GM18951 (cell line): ENCODE data around the gene CEBPE.

Experiments used
- POLR2A ChIP-seq: IDR thresholded peaks from 4 replicates; pipeline ENCODE4 v1.6.1; 2011; ENCODE audit warnings: mild to moderate bottlenecking; ENCODE audit not compliant: insufficient read length, insufficient read depth; ENCODE audit errors: extremely low read depth
- in situ Hi-C: fragments of 300-500 bp; cut with MboI; formaldehyde crosslinking; loops from one replicate; pipeline ENCODE4 v1.12.0; 2022; ENCODE audit warnings: low sequenced_read_pairs, mixed read lengths, inconsistent platforms; ENCODE audit not compliant: unreplicated experiment

The CEBPE gene

DNA sequence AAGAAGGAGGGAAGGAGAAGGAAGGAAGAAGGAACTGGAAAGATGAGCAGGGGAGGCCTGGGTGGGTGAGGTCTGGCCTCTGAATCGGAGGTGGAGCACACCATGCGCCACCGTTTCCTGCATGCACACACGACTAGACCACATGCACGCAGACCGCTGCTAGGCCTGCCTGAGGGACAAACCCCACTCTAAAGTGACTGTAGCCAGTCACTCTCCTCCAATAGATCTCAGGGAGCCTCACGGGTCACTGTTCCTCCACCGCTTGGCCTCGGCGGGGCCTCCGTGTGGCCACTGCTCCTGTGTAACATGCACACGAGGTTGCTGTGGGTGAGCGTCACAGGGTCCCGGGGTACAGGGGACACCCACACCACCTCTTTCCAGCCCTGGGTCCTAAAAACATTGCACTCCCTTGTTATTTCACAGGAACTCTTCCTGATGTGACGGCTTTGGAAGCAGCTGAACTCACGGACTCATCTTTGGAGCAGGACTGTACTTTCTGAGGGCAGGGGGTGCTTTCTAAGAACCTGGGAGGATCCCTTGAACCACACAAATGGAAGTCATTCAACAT is 17.6 kb upstream of the CEBPE start:
- in situ Hi-C loops: no loop called here
- TF ChIP-seq POLR2A: no peak

DNA sequence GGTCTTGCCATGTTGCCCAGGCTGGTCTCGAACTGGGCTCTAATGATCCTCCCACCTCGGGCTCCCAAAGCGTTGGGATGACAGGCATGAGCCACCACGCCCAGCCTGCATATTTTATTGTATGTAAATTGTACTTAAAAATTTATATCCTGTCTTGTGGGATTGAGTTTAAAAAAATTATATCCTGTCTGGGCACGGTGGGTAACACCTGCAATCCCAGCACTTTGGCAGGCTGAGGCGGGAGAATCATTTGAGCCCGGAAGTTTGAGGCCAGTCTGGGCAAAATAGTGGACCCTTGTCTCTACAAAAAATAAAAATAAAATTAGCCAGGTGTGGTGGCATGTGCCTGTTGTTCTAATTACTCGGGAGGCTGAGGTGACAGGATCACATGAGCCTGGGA is 13.9 kb upstream of the CEBPE start:
- TF ChIP-seq POLR2A: no peak
- in situ Hi-C loops: no loop called here

DNA sequence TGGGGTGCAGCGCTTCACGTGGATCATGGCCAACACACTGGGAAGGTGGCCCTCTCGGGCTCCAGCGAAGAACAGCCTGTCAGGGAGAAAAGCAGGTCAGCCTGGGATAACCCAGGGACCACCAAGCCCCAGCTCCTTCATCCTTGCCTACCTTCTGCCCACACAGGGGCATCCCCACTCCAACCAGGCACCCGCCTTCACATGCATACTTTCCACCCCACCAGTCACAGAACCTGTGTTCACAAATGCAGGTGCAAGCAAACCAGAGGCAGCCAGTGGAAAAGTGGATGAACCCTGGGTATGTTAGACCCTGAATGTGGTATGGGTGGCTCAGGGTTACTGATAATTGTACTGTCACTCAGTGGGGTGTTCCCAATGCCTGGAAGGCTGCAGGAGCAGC is 12.4 kb upstream of the CEBPE start:
- TF ChIP-seq POLR2A: no peak
- in situ Hi-C loops: no loop called here

DNA sequence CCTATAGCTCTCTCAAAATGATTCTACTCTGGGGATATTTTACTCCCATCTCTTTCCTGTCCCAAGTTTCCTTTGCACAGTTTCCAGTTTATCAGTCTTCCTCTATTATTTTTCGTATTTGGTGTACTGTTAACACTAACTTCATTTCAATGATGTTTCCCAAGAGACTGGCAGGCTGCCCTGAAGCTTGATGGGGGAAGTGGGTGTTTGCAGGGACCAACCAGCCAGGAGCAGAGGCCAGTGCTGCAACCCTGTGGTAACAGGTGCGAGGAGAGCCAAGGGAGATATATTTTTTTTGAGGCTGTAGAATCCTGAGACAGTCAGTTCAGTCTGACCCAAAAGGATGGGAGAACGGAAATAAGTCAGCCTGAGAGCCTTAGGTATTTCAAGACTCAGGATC is 11.8 kb upstream of the CEBPE start:
- TF ChIP-seq POLR2A: no peak
- in situ Hi-C loops: no loop called here

DNA sequence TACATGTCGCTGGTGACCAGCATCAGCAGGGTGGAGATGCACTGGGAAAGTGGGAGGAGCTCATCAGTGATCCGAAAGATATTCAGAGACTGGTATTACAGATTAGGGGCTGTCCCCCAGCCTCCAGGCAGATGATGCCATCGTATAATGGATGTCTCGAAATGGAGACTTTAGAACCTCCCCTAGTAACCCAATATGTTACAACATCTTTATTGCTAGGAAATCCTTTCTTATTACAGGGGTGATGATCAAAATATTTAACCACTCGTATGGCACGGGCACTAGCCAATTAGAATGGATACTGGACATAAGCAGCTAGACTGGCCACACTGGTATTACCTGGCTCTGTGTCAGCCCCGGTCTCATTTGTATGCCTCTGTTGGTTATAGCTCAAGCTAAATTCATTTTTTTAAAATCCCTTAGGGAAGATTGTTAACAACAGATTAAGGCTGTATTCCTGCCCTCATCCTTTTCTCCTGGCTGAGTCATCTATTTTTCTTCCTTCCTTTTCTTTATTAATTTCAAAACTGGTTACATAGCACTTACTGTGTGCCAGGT is 10.8 kb upstream of the CEBPE start:
- in situ Hi-C loops: loop anchor here (10.0 kb wide), 1 partner anchor 55 kb away; the partner anchor contains the start of gene SLC7A8
- no peak for TF ChIP-seq POLR2A

DNA sequence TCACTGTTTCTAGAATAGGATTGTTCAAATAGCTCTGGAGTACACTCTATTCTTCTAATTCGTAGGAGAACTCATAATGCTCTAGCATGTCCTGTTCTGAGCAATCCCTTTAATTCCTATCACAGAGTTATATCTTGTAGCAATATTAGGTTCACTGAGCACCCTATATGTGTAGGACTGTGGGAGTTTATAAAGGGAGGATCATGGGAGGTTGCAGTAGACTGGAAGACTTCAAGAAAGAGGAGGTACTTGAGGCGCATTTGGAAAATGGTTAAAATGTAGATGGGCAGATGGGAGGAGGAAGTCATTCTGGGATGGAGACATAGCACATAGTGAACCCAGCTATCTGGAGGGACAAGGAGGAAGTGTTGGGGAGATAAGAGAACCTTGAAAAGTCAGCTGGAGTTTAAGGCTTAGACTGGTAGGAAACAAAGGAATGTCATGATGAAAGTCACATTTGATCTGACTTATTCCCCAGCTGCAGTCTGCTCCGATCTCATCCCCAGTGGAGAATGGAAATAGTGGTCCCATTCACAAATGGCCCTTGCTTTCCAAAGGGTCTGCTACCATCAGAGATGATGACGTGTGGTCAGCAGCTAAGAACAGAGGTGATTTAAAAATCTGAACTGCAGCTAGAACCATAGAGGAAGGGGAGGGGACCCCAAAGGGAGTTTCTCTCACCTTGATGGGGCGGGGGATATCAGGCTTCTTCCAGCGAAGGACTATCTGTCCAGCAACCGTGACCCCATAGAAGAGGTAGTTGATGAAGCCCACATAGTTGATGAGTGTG is 10.1 kb upstream of the CEBPE start:
- in situ Hi-C loops: loop anchor here (10.0 kb wide), 1 partner anchor 56 kb away; the partner anchor contains the start of gene SLC7A8
- no peak for TF ChIP-seq POLR2A

DNA sequence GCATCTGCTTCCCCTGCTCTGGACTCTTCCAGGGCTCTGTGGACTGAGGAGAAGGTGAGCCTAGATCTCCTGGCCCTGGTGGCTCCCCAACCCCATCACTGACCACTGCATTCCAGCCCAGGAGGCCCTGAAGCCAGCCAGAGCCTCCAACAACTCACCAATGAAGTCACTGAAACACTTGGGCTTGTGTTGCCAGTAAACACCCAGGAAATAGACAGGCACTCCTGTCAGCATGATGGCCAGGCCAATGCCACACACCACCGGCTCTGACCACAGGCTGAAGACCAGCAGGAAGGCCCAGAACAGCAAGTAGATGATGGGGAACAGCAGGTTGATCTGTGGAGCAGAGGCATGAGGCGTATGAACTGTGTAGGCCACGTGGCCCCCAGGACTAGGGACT is 8.8 kb upstream of the CEBPE start:
- in situ Hi-C loops: loop anchor here (10.0 kb wide), 1 partner anchor 57 kb away; the partner anchor contains the start of gene SLC7A8
- TF ChIP-seq POLR2A: no peak

DNA sequence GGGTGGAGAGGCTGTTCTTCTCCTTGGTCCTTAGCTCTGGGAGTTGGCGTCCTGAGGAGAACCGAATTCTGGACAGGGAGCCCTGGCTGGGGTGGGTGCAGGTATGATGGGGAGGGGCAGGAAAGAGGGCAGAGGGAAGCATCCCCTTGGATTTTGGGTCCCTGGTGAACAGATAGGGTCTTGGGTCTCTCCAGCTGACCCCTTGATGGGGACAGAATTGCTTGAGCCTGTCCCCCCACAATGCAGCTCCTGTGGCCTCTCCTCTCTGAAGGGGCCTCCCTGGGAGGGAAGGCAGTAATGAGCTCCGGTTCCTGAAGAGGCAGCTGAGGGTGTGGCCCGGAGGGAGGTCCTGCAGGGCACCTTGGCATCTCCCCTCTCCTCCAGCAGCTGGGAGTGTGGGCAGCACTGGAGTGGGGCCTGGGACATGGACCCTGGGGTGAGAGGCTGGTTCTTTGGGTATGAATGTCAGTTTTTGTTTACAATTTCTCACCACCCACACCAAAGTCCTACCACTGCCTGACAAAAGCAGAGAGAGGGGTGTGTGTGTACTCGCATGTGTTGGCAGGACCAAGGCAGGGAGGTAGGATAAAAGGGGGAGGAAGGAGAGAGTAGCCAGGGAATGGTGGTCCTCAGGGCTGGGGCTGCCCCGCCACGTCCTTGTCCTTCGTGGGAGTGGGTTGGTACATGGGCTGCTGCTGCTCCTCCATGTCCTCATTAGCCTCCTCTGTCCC is 7.7 kb upstream of the CEBPE start:
- TF ChIP-seq POLR2A: no peak
- in situ Hi-C loops: loop anchor here (10.0 kb wide), 1 partner anchor 58 kb away; the partner anchor contains the start of gene SLC7A8

DNA sequence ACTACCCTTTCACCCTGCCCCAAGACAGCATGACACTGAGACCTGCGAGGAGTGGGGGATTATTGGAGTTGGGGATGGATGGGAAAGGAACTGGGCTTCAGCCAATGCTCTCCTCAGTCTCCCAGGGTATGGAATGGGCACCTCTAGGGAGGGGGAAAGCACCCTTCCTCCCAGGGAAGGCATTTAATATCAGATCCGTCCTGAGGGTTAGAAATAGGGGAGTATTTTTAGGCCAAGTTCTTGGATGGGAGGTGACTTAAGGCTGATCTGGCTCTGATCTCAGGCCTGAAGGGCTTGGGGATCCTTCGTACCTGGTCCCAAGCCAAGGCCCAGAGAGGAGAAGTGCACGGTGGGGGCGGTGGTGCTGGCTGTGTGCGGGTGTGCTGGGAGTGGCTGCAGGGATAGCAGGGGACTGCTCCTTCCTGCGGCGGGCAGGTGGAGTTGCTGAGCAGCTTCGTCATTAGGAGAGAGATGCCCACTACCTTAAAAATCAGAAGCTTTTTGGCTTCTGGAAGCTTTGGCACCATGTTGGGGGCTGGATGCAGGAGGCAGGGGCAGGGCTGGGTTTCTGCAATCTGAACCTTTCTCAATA is 7.0 kb upstream of the CEBPE start:
- in situ Hi-C loops: loop anchor here (10.0 kb wide), 1 partner anchor 59 kb away; the partner anchor contains the start of gene SLC7A8
- TF ChIP-seq POLR2A: no peak

DNA sequence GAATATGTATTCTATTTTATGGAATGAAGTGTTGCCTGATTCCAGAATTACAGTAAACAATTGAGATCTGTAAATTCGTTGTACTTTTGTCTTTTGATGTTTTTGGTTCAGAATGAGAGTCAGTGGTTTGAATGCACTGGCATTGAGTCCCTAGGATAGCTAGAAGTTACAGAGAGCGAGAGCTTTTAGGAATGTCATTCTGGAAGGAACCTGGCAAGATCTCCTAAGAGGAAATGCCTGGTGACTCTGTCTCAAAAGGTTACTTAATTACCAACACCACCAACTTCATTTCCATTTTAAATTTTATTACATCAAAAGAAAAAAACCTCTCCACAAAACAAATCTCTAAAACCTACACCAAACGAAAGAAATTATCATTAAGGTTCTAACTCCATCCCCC is 6.0 kb upstream of the CEBPE start:
- no peak for TF ChIP-seq POLR2A
- in situ Hi-C loops: loop anchor here (10.0 kb wide), 1 partner anchor 60 kb away; the partner anchor contains the start of gene SLC7A8

DNA sequence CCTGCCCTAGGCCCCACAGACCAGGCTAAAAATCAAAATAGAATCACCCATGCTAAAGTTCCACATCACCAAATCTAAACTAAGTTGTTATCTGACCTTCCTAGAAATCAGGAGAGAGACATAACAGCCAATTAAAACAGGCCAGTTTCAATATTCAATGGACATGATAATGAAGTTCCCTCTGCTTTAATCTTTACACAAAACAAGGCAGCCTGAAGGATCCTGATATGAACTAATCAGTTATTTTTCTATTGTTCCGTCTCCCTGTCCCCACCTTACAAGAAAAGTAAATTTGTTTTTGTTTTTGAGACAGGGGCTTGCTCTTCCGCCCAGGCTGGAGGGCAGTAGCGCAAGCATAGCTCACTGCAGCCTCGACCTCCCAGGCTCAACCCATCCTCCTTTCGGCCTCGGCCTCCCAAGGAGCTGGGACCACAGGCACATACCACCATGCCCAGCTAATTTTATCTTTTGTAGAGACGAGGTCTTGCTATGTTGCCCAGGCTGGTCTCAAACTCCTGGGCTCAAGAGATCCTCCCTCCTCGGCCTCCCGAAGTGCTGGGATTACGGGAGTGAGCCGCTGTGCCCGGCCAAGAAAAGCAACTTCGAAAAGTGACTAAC is 5.4 kb upstream of the CEBPE start:
- in situ Hi-C loops: loop anchor here (10.0 kb wide), 1 partner anchor 60 kb away; the partner anchor contains the start of gene SLC7A8
- no peak for TF ChIP-seq POLR2A

DNA sequence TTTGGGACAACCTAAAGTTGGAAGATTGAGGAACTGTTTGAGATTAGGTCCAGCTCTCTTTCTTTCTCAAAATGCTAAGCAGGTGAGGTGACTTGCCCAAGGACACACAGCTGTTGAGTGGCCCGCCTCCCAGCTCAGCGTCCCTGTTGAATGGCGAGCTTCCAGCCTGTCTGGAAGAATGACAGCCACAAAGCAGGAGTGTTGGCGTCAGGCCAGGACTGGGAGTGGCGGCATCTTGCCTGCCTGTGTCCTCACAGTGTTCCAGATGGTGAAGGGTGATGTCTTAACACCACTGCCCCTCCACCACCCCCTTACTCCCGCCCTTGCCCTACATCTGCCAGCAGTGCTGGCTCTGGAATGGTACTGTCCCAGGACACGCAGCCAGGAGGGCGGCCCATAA is 4.4 kb upstream of the CEBPE start:
- in situ Hi-C loops: loop anchor here (10.0 kb wide), 1 partner anchor 61 kb away; the partner anchor contains the start of gene SLC7A8

More for the DNA sequence above, 4.4 kb upstream of the CEBPE start:
- no peak for TF ChIP-seq POLR2A
